ENCODE data around the gene CAMK1G. TPM values are rescaled to one million over a fixed set of nuclear protein-coding genes. Genes with fewer than 3 reads are reported as not detected.

Gene CAMK1G
- polyA plus RNA-seq, 1 of the 3 experiments (the other 2 are of a cell fraction) = 15.1 TPM

DNA sequence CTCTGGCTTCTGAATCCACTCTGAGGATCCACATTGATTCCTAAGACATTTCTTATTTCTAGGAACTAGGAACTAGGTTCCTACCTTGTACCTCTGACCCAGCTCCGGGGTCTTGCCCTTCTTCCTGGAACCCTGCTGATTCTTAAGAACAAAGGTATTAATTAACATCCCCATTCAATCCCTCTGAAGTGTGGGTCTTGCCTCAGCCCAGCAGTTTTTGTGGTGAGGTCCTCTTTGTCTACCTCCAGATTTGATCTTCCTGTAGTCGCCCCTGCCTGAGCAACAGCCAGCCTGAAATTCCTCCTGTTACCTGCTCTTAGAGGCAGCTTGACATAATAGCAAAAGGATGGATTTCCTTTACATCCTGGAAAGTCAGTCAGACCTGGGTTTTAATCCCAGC lies 46.7 kb upstream of the CAMK1G start:
- H3K4me3 ChIP-seq (ENCODE audit: low read depth in 2 of 2, low read length in 1 of 2) = no peak overlapping the region
- no peak for DNase-seq
- H3K79me2 ChIP-seq (ENCODE audit: insufficient read depth) = no peaks in the 10 kb centered on the region
- TF ChIP-seq YY1 (IDR thresholded peaks at IDR 0.05; ENCODE audit: low read depth) = no peak
- TF ChIP-seq EP300 (IDR thresholded peaks at IDR 0.05; ENCODE audit: borderline replicate concordance in 1 of 2, low read depth in 1 of 2, low read length in 1 of 2) = no peak
- TF ChIP-seq USF1 (IDR thresholded peaks at IDR 0.05; ENCODE audit: borderline replicate concordance, low read depth) = no peak
- no peak for TF ChIP-seq ZBTB33 (IDR thresholded peaks at IDR 0.05; ENCODE audit: borderline replicate concordance, low read depth)
- no peak for TF ChIP-seq JUND (IDR thresholded peaks at IDR 0.05)
- TF ChIP-seq GABPA (IDR thresholded peaks at IDR 0.05; ENCODE audit: low read depth) = no peak
- TF ChIP-seq EZH2phosphoT487 (IDR thresholded peaks at IDR 0.05; ENCODE audit: borderline replicate concordance, low read depth) = no peak
- no peak for TF ChIP-seq TCF12 (IDR thresholded peaks at IDR 0.05)
- no peak for TF ChIP-seq FOXM1 (IDR thresholded peaks at IDR 0.05; ENCODE audit: low read depth)
- TF ChIP-seq GATA2 (CRISPR knock-in tag; IDR thresholded peaks at IDR 0.05) = no peak
- TF ChIP-seq, protein P1, sequence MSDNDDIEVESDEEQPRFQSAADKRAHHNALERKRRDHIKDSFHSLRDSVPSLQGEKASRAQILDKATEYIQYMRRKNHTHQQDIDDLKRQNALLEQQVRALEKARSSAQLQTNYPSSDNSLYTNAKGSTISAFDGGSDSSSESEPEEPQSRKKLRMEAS (IDR thresholded peaks at IDR 0.05; ENCODE audit: low read depth) = no peak
- TF ChIP-seq, protein P2, sequence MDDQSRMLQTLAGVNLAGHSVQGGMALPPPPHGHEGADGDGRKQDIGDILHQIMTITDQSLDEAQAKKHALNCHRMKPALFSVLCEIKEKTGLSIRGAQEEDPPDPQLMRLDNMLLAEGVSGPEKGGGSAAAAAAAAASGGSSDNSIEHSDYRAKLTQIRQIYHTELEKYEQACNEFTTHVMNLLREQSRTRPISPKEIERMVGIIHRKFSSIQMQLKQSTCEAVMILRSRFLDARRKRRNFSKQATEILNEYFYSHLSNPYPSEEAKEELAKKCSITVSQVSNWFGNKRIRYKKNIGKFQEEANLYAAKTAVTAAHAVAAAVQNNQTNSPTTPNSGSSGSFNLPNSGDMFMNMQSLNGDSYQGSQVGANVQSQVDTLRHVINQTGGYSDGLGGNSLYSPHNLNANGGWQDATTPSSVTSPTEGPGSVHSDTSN (IDR thresholded peaks at IDR 0.05) = no peak
- no peaks in the 10 kb centered on the region for H3K9me2 ChIP-seq
- no peaks in the 10 kb centered on the region for H3K36me3 ChIP-seq (replicated peaks in 1 of 2; ENCODE audit: control insufficient read depth in 1 of 2, insufficient read depth in 2 of 2, low read length in 1 of 2)
- H4K20me1 ChIP-seq (ENCODE audit: insufficient read depth) = no peaks in the 10 kb centered on the region
- H2AFZ ChIP-seq (ENCODE audit: low read depth) = no peak overlapping the region
- POLR2A ChIA-PET = no interaction called here
- no peak overlapping the region for H3K9ac ChIP-seq
- WGBS (ENCODE audit: low lambda C conversion rate) = 40% methylated on average over 2 of the region's 2 CpGs
- H3K27ac ChIP-seq (ENCODE audit: low read depth in 2 of 2, low read length in 1 of 2) = no peak overlapping the region
- no peaks in the 10 kb centered on the region for H3K4me1 ChIP-seq (ENCODE audit: control insufficient read depth in 1 of 2, insufficient read depth in 2 of 2, low read depth in 1 of 2, low read length in 1 of 2)
- no peaks in the 10 kb centered on the region for H3K27me3 ChIP-seq (ENCODE audit: insufficient read depth)
- H3K9me3 ChIP-seq = no peaks in the 10 kb centered on the region
- H3F3A ChIP-seq (replicated peaks; ENCODE audit: insufficient read depth) = no peaks in the 10 kb centered on the region
- no peak overlapping the region for H3K4me2 ChIP-seq
- CTCF ChIA-PET = interaction anchor here (1.2 to 2.2 kb wide), 2 partner anchors 23 to 67 kb away, joined by 3 to 11 read pairs; no protein-coding TSS in a partner anchor

DNA sequence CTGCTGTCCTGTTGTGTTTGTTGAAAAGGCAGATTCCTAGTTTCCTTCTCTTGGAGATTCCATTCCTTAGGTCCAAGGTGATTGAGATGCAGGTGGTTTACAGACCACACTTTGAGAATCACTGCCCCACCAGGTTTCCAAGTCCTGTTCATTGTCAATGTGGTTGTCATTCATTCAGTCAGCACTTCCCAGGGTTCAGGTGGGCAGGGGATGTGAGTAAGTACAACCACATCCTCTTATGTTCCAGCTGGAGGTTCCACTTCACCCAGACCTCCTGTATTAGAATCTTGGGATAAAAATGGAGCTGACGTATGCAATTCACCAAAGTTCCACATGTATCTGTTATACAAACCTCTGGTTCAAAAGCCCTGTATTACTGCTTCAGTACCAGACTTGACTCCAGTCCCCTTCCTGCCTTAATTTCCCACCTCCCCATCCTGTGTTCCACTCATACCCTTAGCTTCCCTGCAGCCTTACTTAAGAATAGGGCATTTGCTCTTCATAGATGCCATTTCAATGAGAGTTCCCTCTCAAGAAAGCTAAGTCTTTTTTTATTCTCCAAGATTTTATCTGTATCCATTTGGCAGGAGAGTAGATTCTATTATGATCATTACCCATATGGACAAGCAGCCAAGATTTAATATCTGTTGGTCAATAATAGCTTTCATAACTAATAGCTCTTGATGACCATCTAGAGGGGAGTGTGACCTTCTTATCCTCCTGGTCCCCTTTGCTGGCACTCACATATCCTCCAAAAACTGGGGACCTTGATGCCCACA lies 46.0 kb upstream of the CAMK1G start:
- H3K4me3 ChIP-seq (ENCODE audit: low read depth in 2 of 2, low read length in 1 of 2) = no peak overlapping the region
- H3K27me3 ChIP-seq (ENCODE audit: insufficient read depth) = no peaks in the 10 kb centered on the region
- H3K9me2 ChIP-seq = no peaks in the 10 kb centered on the region
- H3K9ac ChIP-seq = no peak overlapping the region
- CTCF ChIA-PET = interaction anchor here (1.2 to 2.2 kb wide), 2 partner anchors 24 to 68 kb away, joined by 3 to 11 read pairs; no protein-coding TSS in a partner anchor
- H4K20me1 ChIP-seq (ENCODE audit: insufficient read depth) = no peaks in the 10 kb centered on the region
- DNase-seq = no peak
- POLR2A ChIA-PET = no interaction called here
- no peak overlapping the region for H3K4me2 ChIP-seq
- no peaks in the 10 kb centered on the region for H3K9me3 ChIP-seq
- WGBS (ENCODE audit: low lambda C conversion rate) = 75% methylated on average over 1 of the region's 1 CpG
- H3K79me2 ChIP-seq (ENCODE audit: insufficient read depth) = no peaks in the 10 kb centered on the region
- H3K27ac ChIP-seq (ENCODE audit: low read depth in 2 of 2, low read length in 1 of 2) = peak overlapping the region in 1 of 2 experiments; percentile 7; a peak in 1 of 4 replicates
- no peaks in the 10 kb centered on the region for H3F3A ChIP-seq (replicated peaks; ENCODE audit: insufficient read depth)
- H3K36me3 ChIP-seq (replicated peaks in 1 of 2; ENCODE audit: control insufficient read depth in 1 of 2, insufficient read depth in 2 of 2, low read length in 1 of 2) = no peaks in the 10 kb centered on the region
- no peaks in the 10 kb centered on the region for H3K4me1 ChIP-seq (ENCODE audit: control insufficient read depth in 1 of 2, insufficient read depth in 2 of 2, low read depth in 1 of 2, low read length in 1 of 2)
- H2AFZ ChIP-seq (ENCODE audit: low read depth) = no peak overlapping the region
- TF ChIP-seq FOXM1 (IDR thresholded peaks at IDR 0.05; ENCODE audit: low read depth) = 0 out of 2 replicates have a peak, but pooled peaks have one; percentile 43
- TF ChIP-seq, protein P2 (IDR thresholded peaks at IDR 0.05) = peak; percentile 69
- TF ChIP-seq POLR2AphosphoS5 (IDR thresholded peaks at IDR 0.05; ENCODE audit: low read depth, low read length) = 0 out of 2 replicates have a peak, but pooled peaks have one; percentile 20
- TF ChIP-seq TEAD4 (IDR thresholded peaks at IDR 0.05; ENCODE audit: borderline replicate concordance, insufficient read depth) = peak; percentile 48; the same call in 1 of the 2 replicates
- TF ChIP-seq ZBTB33 (IDR thresholded peaks at IDR 0.05; ENCODE audit: borderline replicate concordance, low read depth) = no peak
- peak; percentile 63 for TF ChIP-seq JUND (IDR thresholded peaks at IDR 0.05)
- TF ChIP-seq ELF1 (IDR thresholded peaks at IDR 0.05) = no peak
- peak; percentile 57; the same call in 1 of the 2 replicates for TF ChIP-seq TCF12 (IDR thresholded peaks at IDR 0.05)
- no peak for TF ChIP-seq USF2 (IDR thresholded peaks at IDR 0.05; ENCODE audit: borderline replicate concordance, low read depth, low read length)
- TF ChIP-seq EP300 (IDR thresholded peaks at IDR 0.05; ENCODE audit: borderline replicate concordance in 1 of 2, low read depth in 1 of 2, low read length in 1 of 2) = peak in 1 of 2 experiments; percentile 67; a peak in 1 of 4 replicates

Measured in SK-N-SH (cell line).